Islet precursor cell (in vitro differentiated cells): ENCODE data around the gene PPFIA1.
"Not testable (repeated sequence)": the region's sequence is repeated elsewhere in the genome, so short reads cannot be mapped to it uniquely, and the experiment has no call there.

Experiments used
- DNase-seq: peaks from one replicate; pipeline ENCODE4 v3.0.0-alpha.2; 2018

Gene PPFIA1

DNA sequence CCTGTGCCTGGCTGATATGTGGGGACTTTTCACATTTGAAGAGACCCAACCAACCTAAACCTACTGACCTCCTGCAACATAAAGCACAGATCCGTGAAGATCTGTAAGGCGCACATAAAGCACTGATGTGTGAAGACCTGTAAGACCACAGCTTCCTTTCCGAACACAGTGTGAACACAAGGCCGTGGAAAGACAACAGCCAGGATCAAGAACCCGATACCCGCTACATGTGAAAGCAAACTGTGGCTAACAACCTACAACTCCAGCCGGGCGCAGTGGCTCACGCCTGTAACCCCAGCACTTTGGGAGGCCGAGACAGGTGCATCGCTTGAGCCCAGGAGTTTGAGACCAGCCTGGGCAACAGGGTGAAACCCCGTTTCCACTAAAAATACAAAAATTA is 17.6 kb upstream of the PPFIA1 start:
- no peak for DNase-seq

DNA sequence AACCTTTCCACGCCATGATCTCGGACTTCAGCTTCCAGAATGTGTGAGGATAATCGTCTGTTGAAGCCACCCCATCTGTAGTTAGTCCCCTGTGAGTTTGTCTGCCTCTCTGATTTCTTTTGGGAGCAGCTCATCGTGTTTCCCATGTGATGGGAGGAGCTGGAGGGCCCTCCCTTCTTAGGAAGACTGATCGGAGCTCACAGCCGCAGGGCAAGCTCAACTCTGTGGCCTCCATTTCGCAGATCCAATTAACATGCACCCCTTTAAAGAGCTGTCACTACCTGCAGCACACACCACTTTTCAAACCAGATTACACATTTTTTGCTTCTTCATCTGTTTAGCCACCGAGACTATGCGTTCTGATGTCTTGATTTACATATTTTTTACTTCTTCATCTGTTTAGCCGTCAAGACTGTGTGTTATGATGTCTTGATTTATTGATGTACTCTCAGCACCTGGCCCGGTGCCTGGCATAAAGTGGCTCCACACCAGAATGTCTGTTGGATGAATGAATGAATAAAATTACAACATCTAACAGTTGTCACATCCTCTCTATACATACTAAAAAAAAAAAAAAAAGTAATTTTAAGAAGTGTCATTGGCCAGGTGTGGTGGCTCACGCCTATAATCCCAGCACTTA is 14.9 kb upstream of the PPFIA1 start:
- DNase-seq, result no peak

- not testable (repeated sequence) for DNase-seq
These were observed 11.4 kb upstream of the PPFIA1 start for GRCh38 chr11:70259077-70259476.

DNA sequence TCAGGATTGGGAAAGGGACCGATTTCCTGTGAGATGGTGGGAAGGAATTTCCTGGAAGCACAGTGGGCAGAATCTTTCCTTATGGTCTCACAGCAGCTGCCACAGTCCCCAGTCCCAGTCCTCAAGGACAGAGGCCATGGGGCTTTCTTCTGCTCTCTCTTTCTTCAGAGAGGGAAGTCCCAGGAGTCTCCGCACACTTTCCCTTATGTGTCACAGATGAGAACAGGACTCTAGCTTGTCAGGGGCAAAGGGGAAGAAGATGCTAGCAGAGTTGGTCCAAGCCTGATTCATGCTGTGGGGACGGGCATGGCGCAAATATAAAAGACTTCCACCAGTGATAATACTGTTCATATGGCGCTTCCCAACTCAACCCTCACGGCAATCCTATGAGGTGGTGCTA is 7.5 kb upstream of the PPFIA1 start:
- no peak for DNase-seq

- DNase-seq, result no peak
These were observed 7.1 kb upstream of the PPFIA1 start for GRCh38 chr11:70263363-70263762.

DNA sequence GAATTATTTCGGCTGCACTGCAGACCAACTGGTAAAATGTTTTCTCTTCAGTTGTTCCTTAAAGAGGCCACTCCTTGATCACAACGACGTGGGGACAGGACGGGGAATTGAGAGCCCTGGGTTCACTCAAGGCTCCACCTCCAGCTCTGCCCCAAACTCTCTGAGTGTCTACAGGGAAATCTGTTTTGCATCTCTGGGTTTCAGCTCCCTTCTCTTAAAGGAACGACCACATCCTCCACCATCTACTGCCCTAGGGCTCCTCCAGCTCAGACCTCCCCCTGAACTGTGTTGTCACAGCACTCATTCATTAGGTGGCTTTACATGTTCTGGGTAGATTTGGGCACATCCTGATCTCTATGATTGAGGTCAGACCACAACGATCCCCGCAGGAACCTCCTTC is 5.1 kb upstream of the PPFIA1 start:
- no peak for DNase-seq

GRCh38 chr11:70267405-70267950 is 3.0 kb upstream of the PPFIA1 start:
- DNase-seq, result no peak

DNA sequence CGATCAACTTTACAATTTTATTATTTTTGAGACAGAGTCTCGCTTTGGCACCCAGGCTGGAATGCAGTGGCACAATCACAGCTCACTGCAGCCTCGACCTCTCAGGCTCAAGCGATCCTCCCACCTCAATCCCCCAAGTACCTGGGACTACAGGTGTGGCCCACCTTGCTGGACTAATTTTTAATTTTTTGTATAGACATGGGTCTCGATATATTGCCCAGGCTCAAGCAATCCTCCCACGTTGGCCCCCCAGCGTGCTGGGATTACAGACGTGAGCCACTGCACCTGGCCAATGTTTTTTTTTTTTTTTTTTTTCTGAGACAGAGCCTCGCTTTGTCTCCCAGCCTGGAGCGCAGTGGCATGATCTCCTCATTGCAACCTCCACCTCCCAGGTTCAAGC is 2.0 kb upstream of the PPFIA1 start:
- no peak for DNase-seq

DNA sequence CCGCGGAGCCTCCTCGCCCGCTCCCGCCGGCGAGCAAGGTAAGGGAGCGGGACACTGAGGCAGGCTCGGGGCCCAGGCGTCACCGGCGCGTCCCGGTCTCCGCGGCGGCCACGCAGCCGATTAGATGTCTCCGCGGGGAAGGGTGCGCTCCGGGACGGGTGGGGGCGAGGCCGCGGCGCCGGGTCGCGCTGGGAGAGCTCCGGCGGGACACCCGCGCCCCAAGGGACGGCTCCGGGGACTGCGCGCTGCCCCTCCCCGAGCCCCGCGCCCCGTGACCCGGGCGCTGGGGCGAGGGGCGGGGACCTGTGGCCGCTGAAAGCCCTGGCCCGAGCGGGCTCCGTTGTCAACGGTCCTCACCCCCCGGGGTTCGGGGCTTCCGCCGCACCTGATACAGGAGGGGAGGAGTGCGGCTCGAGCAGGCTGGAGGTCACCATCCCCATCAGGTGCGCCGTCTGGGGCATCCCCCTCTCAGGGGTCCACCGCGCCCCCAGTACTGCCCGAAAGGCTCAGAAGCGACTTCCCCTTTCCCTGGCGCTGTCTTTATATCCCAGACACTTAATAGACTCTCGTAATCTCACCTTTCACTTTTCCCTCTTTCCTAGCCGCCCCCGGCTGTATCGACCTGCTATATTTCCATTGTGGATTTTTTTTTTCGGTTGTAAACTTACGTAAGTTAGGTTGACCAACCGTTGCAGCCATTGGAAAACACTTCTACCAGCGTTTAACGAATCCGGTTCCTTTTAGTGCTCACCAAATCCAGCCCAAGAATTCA is 573 bp downstream of the PPFIA1 start:
- peak; percentile 65 for DNase-seq

GRCh38 chr11:70271649-70271953 is 1.1 kb downstream of the PPFIA1 start:
- DNase-seq, result no peak

DNA sequence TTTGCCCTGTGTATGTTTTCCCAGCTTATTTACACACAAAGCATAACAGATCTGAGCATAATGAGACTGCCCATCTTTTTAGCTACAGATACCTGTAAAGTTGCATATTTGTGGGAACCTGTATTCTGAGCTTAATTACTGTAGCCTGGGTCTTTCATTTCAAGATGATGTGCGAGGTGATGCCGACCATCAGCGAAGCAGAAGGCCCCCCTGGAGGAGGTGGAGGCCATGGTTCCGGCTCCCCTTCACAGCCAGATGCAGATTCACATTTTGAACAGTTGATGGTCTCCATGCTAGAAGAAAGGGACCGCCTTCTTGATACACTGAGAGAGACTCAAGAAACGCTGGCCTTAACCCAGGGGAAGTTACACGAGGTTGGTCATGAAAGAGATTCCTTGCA is 1.5 kb downstream of the PPFIA1 start:
- DNase-seq, result no peak

DNA sequence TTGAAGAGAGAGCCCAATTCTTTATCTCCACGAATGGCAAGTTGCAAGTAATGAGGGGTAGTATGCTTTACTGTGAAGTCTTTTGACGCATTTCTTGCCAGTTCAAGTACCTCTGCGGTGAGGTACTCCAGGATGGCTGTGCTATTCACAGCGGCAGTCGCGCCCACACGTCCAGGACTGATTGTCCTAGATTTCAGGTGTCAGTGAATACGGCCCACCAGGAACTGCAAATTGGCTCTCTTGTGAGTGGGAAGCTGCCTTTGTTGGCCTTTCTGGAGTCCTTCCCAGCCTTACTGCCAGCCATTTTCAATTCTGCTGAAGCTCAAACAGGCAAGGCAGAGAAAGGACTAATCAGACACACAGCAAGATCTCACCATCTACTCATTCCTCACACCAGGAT is 8.5 kb downstream of the PPFIA1 start:
- no peak for DNase-seq

DNA sequence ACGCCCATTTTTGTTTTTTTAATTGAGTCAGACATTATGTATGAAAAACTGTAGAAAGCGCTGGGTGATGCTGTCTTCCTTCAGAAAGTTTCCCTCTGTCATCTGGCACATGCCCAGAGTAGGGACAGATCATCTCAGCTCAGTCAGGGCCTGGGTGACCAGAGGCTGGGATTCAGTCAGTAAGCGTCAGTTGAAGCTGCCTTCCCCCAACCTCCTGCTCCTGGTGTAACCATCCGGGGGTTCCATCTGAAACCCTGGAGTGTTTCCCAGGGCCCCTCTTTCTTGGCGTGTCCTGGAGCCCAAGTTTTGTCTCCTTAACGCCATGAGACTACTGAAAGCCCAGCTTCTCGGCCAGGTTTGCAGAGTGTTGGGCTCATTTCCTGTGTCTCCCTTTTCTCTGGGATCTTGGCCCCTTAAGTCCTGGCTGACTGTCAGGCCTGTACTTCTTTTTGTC is 10.7 kb downstream of the PPFIA1 start:
- DNase-seq, result no peak

- DNase-seq, result no peak
These were observed 11.5 kb downstream of the PPFIA1 start for GRCh38 chr11:70282012-70282411.

- no peak for DNase-seq
These were observed 18.2 kb downstream of the PPFIA1 start for GRCh38 chr11:70288721-70289120.

- no peak for DNase-seq
These were observed 19.1 kb downstream of the PPFIA1 start for GRCh38 chr11:70289582-70289981.

DNA sequence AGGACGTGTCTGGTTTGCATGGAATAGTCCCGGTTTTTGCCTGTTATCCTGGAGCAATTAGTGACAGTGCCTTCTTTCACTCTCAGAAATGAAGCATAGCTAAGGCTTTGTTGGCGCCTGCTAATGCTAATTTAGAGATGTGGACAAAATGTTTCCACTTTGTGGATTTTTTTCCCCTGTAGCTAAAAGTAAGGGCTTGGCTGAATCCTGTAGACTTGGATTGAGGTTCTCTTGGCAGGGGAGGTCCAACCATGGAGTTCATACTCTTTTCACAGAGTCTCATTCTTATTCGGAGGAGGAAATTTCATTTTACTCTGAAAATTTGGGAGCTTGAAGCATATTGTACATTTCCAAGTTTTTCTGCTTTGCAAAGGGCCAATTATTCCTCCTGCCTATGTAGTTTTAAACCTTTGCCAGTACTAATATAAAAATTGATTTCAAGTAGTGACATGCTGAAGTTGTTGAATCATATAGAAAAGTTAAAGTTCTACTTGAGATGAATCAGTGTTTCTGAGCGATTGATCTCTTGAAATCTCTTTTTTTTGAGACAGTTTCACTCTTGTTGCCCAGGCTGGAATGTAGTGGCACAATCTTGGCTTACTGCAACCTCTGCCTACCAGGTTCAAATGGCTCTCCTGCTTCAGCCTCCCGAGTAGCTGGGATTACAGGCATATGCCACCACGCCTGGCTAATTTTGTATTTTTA is 20.0 kb downstream of the PPFIA1 start:
- no peak for DNase-seq

DNA sequence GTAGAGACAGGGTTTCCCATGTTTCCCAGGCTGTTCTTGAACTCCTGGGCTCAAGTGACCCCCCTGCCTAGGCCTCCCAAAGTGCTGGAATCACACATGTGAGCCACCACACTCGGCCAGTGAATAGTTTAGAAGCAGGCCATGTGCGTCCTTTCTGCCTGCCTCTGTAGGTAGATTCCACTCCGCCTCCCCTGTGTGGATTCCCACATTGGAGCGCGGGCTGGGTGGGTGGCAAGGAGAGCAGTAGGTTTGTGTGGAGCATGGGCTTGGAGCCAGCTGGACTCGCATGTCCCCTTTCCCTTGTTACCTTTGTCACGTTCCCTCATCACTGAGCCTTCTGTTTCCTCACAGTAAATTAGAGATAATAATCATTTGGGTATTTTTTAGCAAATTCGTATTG is 21.7 kb downstream of the PPFIA1 start:
- no peak for DNase-seq

GRCh38 chr11:70292863-70293262 is 22.4 kb downstream of the PPFIA1 start:
- DNase-seq, result no peak

DNA sequence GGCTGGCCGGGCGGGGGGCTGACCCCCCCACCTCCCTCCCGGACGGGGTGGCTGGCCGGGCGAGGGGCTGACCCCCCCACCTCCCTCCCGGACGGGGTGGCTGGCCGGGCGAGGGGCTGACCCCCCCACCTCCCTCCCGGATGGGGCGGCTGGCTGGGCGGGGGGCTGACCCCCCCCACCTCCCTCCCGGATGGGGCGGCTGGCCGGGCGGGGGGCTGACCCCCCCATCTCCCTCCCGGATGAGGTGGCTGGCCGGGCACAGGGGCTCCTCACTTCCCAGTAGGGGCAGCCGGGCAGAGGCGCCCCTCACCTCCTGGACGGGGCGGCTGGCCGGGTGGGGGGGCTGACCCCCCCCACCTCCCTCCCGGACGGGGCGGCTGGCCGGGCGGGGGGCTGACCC is 24.7 kb downstream of the PPFIA1 start:
- DNase-seq, result not testable (repeated sequence)

- DNase-seq, result no peak
These were observed 26.2 kb downstream of the PPFIA1 start for GRCh38 chr11:70296681-70297080.

DNA sequence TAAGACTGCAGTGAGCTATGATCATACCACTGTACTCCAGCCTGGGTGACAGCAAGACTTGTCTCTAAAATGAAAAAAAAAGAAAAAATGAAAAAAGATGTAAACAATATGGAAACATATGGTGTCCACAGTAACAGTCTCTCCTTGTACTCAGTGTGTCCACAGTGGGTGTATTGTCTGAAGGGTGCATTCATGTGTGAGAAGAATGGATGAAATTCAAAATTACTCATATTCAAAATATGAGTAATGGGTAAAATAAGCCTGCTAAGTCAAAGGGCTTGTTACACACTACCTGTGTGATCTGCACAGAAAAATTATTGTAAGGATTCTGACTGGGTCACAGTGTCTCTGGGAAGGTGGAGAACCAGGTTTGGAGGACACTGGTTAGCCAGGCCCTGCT is 26.9 kb downstream of the PPFIA1 start:
- no peak for DNase-seq

GRCh38 chr11:70298243-70298915 is 27.9 kb downstream of the PPFIA1 start:
- no peak for DNase-seq
